Activated naive CD8-positive, alpha-beta T cell treated with anti-CD3 and anti-CD28 coated beads, Interleukin-2, amount 50 U/mL, for 16 hours (primary cell): ENCODE measurements around the gene ARL4C.

Experiments
- DNase-seq: peaks from one replicate; pipeline ENCODE4 v3.0.0-alpha.2; 2020; ENCODE audit warnings: low read depth, low spot score

The ARL4C gene

GRCh38 chr2:234496835-234497593 is at the start of gene ARL4C:
TSS of gene ARL4C (minus strand) at chr2:234497081. CDS start at chr2:234496586, 495 bp downstream.
- DNase-seq: peak; percentile 36

- DNase-seq: peak; percentile 53
These were observed 48.1 kb upstream of the ARL4C start for GRCh38 chr2:234544659-234545611.

GRCh38 chr2:234542742-234543141 is 45.9 kb upstream of the ARL4C start:
- DNase-seq: no peak

GRCh38 chr2:234537929-234538328 is 41.0 kb upstream of the ARL4C start:
- no peak for DNase-seq

- no peak for DNase-seq
These were observed 39.5 kb upstream of the ARL4C start for GRCh38 chr2:234536178-234536965.

- DNase-seq: no peak
These were observed 38.6 kb upstream of the ARL4C start for GRCh38 chr2:234535464-234535863.

- DNase-seq: no peak
These were observed 37.6 kb upstream of the ARL4C start for GRCh38 chr2:234534515-234534914.

- DNase-seq: no peak
These were observed 36.7 kb upstream of the ARL4C start for GRCh38 chr2:234533626-234534025.

GRCh38 chr2:234528410-234529148 is 31.7 kb upstream of the ARL4C start:
- DNase-seq: no peak

- DNase-seq: no peak
These were observed 29.8 kb upstream of the ARL4C start for GRCh38 chr2:234526711-234527110.

GRCh38 chr2:234521536-234521935 is 24.7 kb upstream of the ARL4C start:
- DNase-seq: no peak

- no peak for DNase-seq
These were observed 22.2 kb upstream of the ARL4C start for GRCh38 chr2:234518986-234519642.

GRCh38 chr2:234517971-234518370 is 21.1 kb upstream of the ARL4C start:
- DNase-seq: no peak

GRCh38 chr2:234514873-234515638 is 18.2 kb upstream of the ARL4C start:
- no peak for DNase-seq

- DNase-seq: no peak
These were observed 17.2 kb upstream of the ARL4C start for GRCh38 chr2:234514099-234514498.

GRCh38 chr2:234512884-234513669 is 16.2 kb upstream of the ARL4C start:
- DNase-seq: no peak

- no peak for DNase-seq
These were observed 6.0 kb upstream of the ARL4C start for GRCh38 chr2:234502919-234503285.

- DNase-seq: no peak
These were observed 5.5 kb upstream of the ARL4C start for GRCh38 chr2:234502285-234502918.
